K562 (cell line): ENCODE results near the gene CTIF.

Experiments
- BDP1 ChIP-seq: IDR thresholded peaks from 3 replicates; pipeline ENCODE4 v1.6.1; 2011; ENCODE audit not compliant: insufficient read length, insufficient read depth
- CAMTA2 ChIP-seq: fragments of 250-450 bp; sonication (Bioruptor Pico); conservative IDR thresholded peaks from 2 replicates; pipeline ENCODE4 v1.5.1; 2022

- TF ChIP-seq CAMTA2 (CRISPR knock-in tag): no peak
- TF ChIP-seq BDP1: no peak
Observed at GRCh38 chr18:48879008-48879431, 340.2 kb downstream of the CTIF start.
